Peyer's patch (tissue), 4 donors: ENCODE measurements around the gene DGKI.

Experiments
- CTCF ChIP-seq, 6 experiments: fragments of 450-650 bp in 4 of 6; fragments of 200-600 bp in 2 of 6; sonication (generic) in 1 of 6; IDR thresholded peaks; one replicate each; pipeline ENCODE4 v1.5.1; 2017 to 2019; ENCODE audit warnings: antibody characterized with exemption in 6 of 6, mild to moderate bottlenecking in 3 of 6, moderate library complexity in 1 of 6
- POLR2A ChIP-seq, 2 donors: fragments of 450-650 bp; IDR thresholded peaks; one replicate each; pipeline ENCODE4 v1.5.1; 2017; ENCODE audit warnings: antibody characterized with exemption in 2 of 2, mild to moderate bottlenecking in 2 of 2, moderate library complexity in 2 of 2

GRCh38 chr7:137870684-137871083 lies 23.9 kb upstream of the DGKI start:
- TF ChIP-seq CTCF (IDR thresholded peaks at IDR 0.05) = no peak
- TF ChIP-seq POLR2A (IDR thresholded peaks at IDR 0.05) = no peak
